NCI-H2171 treated with DMSO at 0.1 percent for 48 hours (cell line): ENCODE results near the gene OR2V2.

Experiments
- DNase-seq: peaks from one replicate; lab custom pipeline; 2025; lab: John Stamatoyannopoulos, UW

Gene OR2V2

GRCh38 chr5:181190711-181191525, 43.5 kb downstream of the OR2V2 start:
- DNase-seq: no peak

- DNase-seq: no peak
These were observed 44.3 kb downstream of the OR2V2 start for GRCh38 chr5:181191526-181192336.

GRCh38 chr5:181192337-181193046, 45.1 kb downstream of the OR2V2 start:
- no peak for DNase-seq

GRCh38 chr5:181193656-181194055, 46.3 kb downstream of the OR2V2 start:
- DNase-seq: no peak

- no peak for DNase-seq
These were observed 47.3 kb downstream of the OR2V2 start for GRCh38 chr5:181194489-181195248.

GRCh38 chr5:181195249-181195761, 47.9 kb downstream of the OR2V2 start:
- no peak for DNase-seq

GRCh38 chr5:181197326-181197951, 50.1 kb downstream of the OR2V2 start:
- DNase-seq: no peak

- no peak for DNase-seq
These were observed 50.8 kb downstream of the OR2V2 start for GRCh38 chr5:181198106-181198685.

- DNase-seq: no peak
These were observed 51.6 kb downstream of the OR2V2 start for GRCh38 chr5:181198905-181199519.

- no peak for DNase-seq
These were observed 52.7 kb downstream of the OR2V2 start for GRCh38 chr5:181199881-181200638.

GRCh38 chr5:181200816-181201215, 53.4 kb downstream of the OR2V2 start:
- DNase-seq: no peak

GRCh38 chr5:181203093-181203711, 55.8 kb downstream of the OR2V2 start:
- DNase-seq: no peak

- no peak for DNase-seq
These were observed 56.4 kb downstream of the OR2V2 start for GRCh38 chr5:181203777-181204112.

GRCh38 chr5:181204113-181204825, 56.9 kb downstream of the OR2V2 start:
- DNase-seq: no peak

- no peak for DNase-seq
These were observed 57.7 kb downstream of the OR2V2 start, which contains the start of gene TRIM7 for GRCh38 chr5:181204826-181205760. Gene TRIM7, minus strand, starts transcription at chr5:181205196. Its CDS starts 86 bp downstream, at chr5:181205110.

- no peak for DNase-seq
These were observed 58.6 kb downstream of the OR2V2 start for GRCh38 chr5:181205761-181206649.
